ENCODE measurements around the gene PTPRT.

GRCh38 chr20:42158272-42158671 lies 1031.4 kb downstream of the PTPRT start:
- no peak for TF ChIP-seq CTCF (IDR thresholded peaks at IDR 0.05)
- TF ChIP-seq POLR2AphosphoS5 (IDR thresholded peaks at IDR 0.05) = no peak
- no peak for TF ChIP-seq POLR2A (IDR thresholded peaks at IDR 0.05)
- TF ChIP-seq EP300 (IDR thresholded peaks at IDR 0.05; ENCODE audit: low read depth) = no peak

All from transverse colon (tissue), 4 donors.